ENCODE measurements around the gene STK17B.
"Not testable (repeated sequence)": the region's sequence is repeated elsewhere in the genome, so short reads cannot be mapped to it uniquely, and the experiment has no call there.

STK17B gene

DNA sequence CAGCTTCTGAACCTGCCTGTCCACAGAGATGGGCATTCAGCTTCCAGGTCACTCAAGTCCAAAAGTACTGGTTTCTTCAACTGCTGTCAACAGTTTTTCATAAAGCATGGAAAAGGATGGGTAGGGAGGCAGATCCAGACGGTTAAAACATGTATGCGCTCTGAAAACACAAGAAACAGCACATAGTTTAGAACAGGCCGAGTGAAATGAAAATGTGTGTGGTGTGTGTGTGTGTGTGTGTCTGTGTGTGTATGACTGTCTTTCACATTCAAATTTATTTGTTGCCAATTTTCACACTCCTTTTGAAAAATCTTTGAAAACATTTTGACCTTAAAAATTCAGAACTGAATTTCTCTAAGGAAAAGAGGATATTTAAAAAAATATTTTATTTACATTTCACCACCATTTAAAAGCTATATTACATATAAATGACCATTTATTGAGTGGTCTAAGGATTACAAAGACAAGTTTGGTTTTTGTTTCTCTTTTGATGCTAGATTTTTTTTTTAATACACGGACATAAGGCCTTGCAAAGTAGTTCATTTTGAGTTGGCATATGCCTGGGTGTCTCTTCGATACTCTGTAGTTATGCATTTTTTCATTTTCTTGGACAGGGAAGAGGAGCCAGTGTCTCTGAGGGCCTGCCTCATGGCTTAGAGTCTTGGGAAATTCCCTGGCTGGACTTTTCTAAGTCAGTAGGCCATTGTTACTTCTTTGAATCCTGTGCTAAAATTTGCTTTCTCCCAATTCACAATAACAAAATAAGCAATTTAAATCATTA is 30.0 kb upstream of the STK17B start:
- Histone ChIP-seq H3K9me3 (ENCODE audit: low read length) (no peaks in the 10 kb centered on the region), H3K4me3 (ENCODE audit: low read length) (no peak overlapping the region), H3K27me3 (ENCODE audit: insufficient read depth, low read length) (no peaks in the 10 kb centered on the region), H2AFZ (ENCODE audit: low read depth, low read length) (no peak overlapping the region), H3K4me1 (ENCODE audit: insufficient read depth, low read length) (no peaks in the 10 kb centered on the region), H3K36me3 (ENCODE audit: insufficient read depth, low read length) (peaks cover 4% of the 10 kb centered on the region)

DNA sequence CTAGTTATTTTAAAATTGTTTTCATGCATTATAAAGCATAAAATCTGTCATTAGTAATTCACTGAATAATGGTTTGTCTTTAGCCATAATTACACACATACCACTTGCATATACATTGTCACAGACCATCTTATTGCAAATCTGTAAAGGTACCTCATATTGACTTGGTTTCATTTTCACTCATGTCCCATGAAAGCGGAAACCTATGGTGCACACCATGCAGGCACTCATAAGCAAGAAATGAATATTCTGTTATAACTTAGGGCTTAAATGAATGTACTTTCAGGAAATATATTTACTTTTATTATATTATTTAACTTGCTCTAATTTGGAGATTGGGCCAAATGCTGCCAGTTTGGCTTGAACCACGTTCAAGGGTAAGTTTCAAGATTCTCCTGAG is 29.2 kb upstream of the STK17B start:
- Histone ChIP-seq H3K36me3 (ENCODE audit: insufficient read depth, low read length) (peaks cover 4% of the 10 kb centered on the region), H3K9me3 (ENCODE audit: low read length) (no peaks in the 10 kb centered on the region), H3K27me3 (ENCODE audit: insufficient read depth, low read length) (no peaks in the 10 kb centered on the region), H2AFZ (ENCODE audit: low read depth, low read length) (no peak overlapping the region), H3K4me1 (ENCODE audit: insufficient read depth, low read length) (no peaks in the 10 kb centered on the region), H3K4me3 (ENCODE audit: low read length) (no peak overlapping the region)

DNA sequence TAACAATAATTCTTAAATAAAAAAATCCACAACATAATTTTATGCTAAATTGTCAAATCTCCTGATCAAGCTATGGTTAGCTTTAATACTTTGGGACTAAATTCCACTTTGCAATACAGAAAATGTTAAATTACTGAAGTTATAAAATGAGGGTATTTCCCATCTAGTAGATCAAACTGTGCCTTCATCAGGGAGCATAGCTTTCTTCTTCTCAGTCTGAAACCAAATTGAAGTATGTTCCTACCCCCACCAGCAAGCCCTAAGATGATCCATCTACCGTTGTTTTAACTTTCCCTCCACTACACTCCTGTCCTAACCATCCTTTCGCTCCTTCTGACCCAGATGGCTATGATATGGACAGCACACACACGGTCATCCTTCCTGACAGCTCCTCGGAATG is 24.4 kb upstream of the STK17B start:
- Histone ChIP-seq H3K27me3 (ENCODE audit: insufficient read depth, low read length) (no peaks in the 10 kb centered on the region), H3K9me3 (ENCODE audit: low read length) (no peaks in the 10 kb centered on the region), H3K36me3 (ENCODE audit: insufficient read depth, low read length) (peaks cover under 1% of the 10 kb centered on the region), H3K4me3 (ENCODE audit: low read length) (no peak overlapping the region), H3K4me1 (ENCODE audit: insufficient read depth, low read length) (no peaks in the 10 kb centered on the region), H2AFZ (ENCODE audit: low read depth, low read length) (no peak overlapping the region)

DNA sequence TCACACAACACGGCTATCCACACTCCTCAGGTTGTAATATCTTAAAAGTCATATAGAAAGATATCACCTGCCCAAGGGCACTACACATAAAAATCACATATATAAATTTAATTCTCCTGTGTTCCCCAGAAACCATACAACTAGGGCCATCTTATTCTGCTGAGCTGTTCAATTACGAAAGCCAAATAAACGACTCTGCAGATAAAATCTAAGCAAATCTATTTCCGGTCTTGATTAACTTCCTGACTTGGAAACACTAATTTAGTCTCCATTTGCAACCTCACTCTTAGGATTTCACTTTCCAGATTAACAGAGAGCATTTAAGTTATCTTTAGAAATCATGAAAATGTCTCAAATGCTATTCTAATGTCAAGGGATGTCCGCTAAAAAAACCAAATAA is 23.9 kb upstream of the STK17B start:
- H3K4me3 ChIP-seq (ENCODE audit: low read length) = no peak overlapping the region
- no peaks in the 10 kb centered on the region for H3K9me3 ChIP-seq (ENCODE audit: low read length)
- H3K4me1 ChIP-seq (ENCODE audit: insufficient read depth, low read length) = no peaks in the 10 kb centered on the region
- no peaks in the 10 kb centered on the region for H3K27me3 ChIP-seq (ENCODE audit: insufficient read depth, low read length)
- no peaks in the 10 kb centered on the region for H3K36me3 ChIP-seq (ENCODE audit: insufficient read depth, low read length)
- no peak overlapping the region for H2AFZ ChIP-seq (ENCODE audit: low read depth, low read length)

DNA sequence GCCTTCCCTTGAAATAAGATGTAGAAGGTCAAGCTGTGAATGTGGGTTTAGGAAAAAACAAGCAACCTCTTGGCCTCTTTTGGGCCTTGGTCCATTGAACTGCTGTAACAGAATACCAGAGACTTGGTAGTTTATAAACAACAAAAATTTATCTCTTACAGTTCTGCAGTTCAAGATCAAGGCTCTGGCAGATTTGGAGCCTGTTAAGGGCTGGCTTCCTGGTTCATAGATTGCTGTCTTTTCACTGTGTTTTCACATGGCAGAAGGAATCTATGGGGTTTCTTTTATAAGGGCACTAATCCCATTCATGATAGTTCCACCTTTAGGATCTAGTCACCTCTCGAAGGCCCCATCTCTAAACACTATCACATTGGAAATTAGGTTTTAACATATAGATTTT is 20.2 kb upstream of the STK17B start:
- H3K4me1 ChIP-seq (ENCODE audit: insufficient read depth, low read length) = no peaks in the 10 kb centered on the region
- H3K27me3 ChIP-seq (ENCODE audit: insufficient read depth, low read length) = no peaks in the 10 kb centered on the region
- H3K9me3 ChIP-seq (ENCODE audit: low read length) = peaks cover 2% of the 10 kb centered on the region
- no peak overlapping the region for H3K4me3 ChIP-seq (ENCODE audit: low read length)
- H3K36me3 ChIP-seq (ENCODE audit: insufficient read depth, low read length) = no peaks in the 10 kb centered on the region
- no peak overlapping the region for H2AFZ ChIP-seq (ENCODE audit: low read depth, low read length)

DNA sequence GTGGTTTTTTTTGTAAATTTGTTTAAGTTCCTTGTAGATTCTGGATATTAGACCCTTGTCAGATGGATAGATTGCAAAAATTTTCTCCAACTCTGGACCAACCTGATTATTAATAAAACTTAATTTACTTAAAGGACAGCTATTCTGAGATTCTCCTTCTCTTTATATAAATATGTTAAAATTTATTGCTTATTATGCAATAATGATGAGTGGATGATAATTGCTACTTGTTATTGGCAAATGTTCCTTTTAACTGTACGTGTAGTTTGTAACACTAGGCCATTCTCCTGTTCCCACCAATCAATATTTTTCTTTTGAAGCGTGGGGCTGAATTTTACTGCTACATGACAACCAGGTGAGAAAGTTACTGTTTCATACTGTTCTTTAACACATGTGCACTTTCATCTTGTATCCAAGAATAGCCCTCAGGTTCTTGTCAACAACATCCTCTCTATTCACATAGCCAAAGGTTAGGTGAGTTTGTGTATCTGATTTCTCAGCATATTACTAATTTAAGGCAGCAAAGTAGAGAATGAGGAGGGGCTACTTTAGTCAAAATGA is 16.6 kb upstream of the STK17B start:
- H2AFZ ChIP-seq (ENCODE audit: low read depth, low read length) = no peak overlapping the region
- no peaks in the 10 kb centered on the region for H3K4me1 ChIP-seq (ENCODE audit: insufficient read depth, low read length)
- H3K27me3 ChIP-seq (ENCODE audit: insufficient read depth, low read length) = peaks cover 5% of the 10 kb centered on the region
- H3K9me3 ChIP-seq (ENCODE audit: low read length) = peaks cover 2% of the 10 kb centered on the region
- no peak overlapping the region for H3K4me3 ChIP-seq (ENCODE audit: low read length)
- no peaks in the 10 kb centered on the region for H3K36me3 ChIP-seq (ENCODE audit: insufficient read depth, low read length)

DNA sequence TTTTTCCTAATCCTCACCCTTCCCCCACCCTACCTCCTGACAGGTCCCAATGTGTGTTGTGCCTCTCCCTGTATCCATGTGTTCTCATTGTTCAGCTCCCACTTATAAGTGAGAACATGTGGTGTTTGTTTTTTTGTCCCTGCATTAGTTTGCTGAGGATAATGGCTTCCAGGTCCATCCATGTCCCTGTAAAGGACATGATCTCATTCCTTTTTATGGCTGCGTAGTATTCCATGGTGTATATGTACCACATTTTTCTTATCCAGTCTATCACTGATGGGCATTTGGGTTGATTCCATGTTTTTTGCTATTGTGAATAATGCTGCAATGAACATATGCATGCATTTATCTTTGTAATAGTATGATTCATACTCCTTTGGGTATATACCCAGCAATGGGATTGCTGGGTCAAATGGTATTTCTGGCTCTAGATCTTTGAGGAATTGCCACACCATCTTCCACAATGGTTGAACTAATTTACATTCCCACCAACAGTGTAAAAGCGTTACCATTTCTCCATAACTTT is 15.9 kb upstream of the STK17B start:
- not testable (repeated sequence) for H3K4me3 ChIP-seq (ENCODE audit: low read length)

DNA sequence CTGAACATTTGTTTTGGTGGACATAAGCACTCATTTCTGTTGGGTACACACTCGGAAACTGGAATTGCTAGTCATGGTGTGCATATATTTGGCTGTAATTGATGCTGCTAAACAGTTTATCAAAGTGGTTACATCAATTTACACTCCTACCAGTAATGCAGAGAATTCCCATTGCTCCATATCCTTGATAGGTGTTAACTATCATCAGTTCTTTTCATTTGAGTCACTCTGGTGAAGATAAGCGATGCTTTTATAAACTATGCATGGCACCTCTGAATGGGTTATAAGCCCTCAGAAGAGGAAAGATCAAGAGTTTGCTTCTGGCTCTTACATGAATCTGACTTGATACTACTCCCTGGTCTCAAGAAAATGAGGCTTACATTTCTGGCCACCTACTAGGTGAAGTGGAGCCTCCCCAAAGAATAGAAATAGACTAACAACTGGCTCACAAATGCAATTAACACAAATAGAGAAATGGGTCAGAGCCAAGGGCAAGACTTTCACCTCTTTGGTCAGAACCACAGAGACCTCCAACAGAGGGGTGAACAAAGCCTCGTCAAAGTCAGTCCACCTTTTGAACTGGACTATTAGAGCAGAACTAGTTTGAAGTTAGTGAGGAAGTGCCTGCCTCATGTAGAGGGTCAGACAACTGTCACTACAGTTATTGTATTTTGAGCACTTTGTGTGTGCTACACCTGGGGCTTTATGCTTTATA is 15.0 kb upstream of the STK17B start:
- no peaks in the 10 kb centered on the region for H3K36me3 ChIP-seq (ENCODE audit: insufficient read depth, low read length)
- no peak overlapping the region for H2AFZ ChIP-seq (ENCODE audit: low read depth, low read length)
- peaks cover 2% of the 10 kb centered on the region for H3K9me3 ChIP-seq (ENCODE audit: low read length)
- no peaks in the 10 kb centered on the region for H3K4me1 ChIP-seq (ENCODE audit: insufficient read depth, low read length)
- peaks cover 5% of the 10 kb centered on the region for H3K27me3 ChIP-seq (ENCODE audit: insufficient read depth, low read length)
- no peak overlapping the region for H3K4me3 ChIP-seq (ENCODE audit: low read length)

More for the DNA sequence above, 15.9 kb upstream of the STK17B start:
- not testable (repeated sequence) for H3K27me3 ChIP-seq (ENCODE audit: insufficient read depth, low read length); H3K9me3 ChIP-seq (ENCODE audit: low read length); H2AFZ ChIP-seq (ENCODE audit: low read depth, low read length); H3K36me3 ChIP-seq (ENCODE audit: insufficient read depth, low read length); H3K4me1 ChIP-seq (ENCODE audit: insufficient read depth, low read length)

DNA sequence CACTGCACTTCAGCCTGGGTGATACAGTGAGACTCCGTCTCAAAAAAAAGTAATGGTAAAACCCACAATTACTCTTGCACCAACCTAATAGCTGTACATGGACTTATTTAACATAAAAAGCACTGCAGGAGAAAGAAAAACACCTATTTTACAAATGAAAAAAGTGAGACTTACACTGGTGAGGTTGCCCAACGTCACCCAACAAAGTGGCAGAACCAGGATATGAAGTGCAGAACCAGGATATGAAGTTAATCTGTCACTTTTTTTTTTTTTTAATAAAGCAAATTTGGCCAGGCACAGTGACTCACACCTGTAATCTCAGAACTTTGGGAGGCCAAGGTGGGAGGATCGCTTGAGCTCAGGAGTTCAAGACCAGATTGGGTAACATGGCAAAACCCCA is 13.5 kb upstream of the STK17B start:
- Histone ChIP-seq H2AFZ (ENCODE audit: low read depth, low read length) (no peak overlapping the region), H3K27me3 (ENCODE audit: insufficient read depth, low read length) (peaks cover 5% of the 10 kb centered on the region), H3K36me3 (ENCODE audit: insufficient read depth, low read length) (no peaks in the 10 kb centered on the region), H3K9me3 (ENCODE audit: low read length) (peaks cover 2% of the 10 kb centered on the region), H3K4me3 (ENCODE audit: low read length) (no peak overlapping the region), H3K4me1 (ENCODE audit: insufficient read depth, low read length) (no peaks in the 10 kb centered on the region)

DNA sequence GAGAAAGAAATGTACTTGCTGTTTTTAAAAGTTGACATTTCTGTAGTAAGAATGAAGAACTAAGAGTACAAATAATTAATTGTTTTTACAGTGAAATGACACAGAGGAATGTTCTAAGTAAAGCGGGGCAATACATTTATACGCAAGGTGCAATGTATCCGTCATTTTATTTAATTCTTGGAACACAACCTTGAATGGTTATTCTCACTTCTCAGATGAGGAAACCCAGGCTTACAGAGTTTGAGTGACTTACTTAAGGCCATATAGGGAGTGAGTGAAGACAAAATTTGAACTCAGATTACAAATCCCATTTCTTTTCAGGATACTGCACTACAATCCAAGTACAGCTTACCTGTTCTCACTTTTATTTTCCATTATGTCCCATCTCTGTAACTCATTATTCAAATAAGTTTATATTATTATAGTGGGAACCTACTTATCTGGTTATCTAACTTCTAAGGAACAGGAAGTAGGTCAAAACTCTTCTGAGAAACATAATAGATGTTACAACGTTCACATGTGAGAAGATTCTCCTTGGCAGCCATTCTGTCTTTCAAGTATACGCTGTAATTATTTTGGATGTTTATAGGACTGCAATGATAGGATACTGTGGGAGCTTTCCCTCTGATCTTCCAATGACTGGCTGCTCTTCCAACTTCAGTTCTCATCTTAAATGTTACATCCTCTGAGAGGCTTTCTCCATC is 12.3 kb upstream of the STK17B start:
- Histone ChIP-seq H3K4me1 (ENCODE audit: insufficient read depth, low read length) (no peaks in the 10 kb centered on the region), H3K4me3 (ENCODE audit: low read length) (no peak overlapping the region), H3K9me3 (ENCODE audit: low read length) (peaks cover 2% of the 10 kb centered on the region), H2AFZ (ENCODE audit: low read depth, low read length) (no peak overlapping the region), H3K36me3 (ENCODE audit: insufficient read depth, low read length) (no peaks in the 10 kb centered on the region), H3K27me3 (ENCODE audit: insufficient read depth, low read length) (peaks cover 5% of the 10 kb centered on the region)

DNA sequence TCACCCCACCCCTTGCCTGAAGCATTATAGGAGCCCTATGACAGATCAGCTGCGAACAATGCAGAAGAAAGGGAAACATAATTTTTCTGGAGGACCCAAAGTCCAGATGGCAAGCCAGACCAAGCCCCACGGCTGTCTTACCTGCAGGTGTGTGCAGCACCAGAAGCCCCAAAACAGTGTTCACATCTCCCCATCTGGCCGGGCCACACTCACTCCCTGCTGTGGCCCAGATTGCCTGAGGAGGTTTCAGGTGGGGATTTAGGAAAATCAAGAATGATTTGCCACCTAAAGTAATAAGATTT is 11.7 kb upstream of the STK17B start:
- Histone ChIP-seq H3K4me1 (ENCODE audit: insufficient read depth, low read length) (no peaks in the 10 kb centered on the region), H2AFZ (ENCODE audit: low read depth, low read length) (no peak overlapping the region), H3K27me3 (ENCODE audit: insufficient read depth, low read length) (peaks cover 5% of the 10 kb centered on the region), H3K4me3 (ENCODE audit: low read length) (no peak overlapping the region), H3K9me3 (ENCODE audit: low read length) (peaks cover 2% of the 10 kb centered on the region), H3K36me3 (ENCODE audit: insufficient read depth, low read length) (no peaks in the 10 kb centered on the region)

DNA sequence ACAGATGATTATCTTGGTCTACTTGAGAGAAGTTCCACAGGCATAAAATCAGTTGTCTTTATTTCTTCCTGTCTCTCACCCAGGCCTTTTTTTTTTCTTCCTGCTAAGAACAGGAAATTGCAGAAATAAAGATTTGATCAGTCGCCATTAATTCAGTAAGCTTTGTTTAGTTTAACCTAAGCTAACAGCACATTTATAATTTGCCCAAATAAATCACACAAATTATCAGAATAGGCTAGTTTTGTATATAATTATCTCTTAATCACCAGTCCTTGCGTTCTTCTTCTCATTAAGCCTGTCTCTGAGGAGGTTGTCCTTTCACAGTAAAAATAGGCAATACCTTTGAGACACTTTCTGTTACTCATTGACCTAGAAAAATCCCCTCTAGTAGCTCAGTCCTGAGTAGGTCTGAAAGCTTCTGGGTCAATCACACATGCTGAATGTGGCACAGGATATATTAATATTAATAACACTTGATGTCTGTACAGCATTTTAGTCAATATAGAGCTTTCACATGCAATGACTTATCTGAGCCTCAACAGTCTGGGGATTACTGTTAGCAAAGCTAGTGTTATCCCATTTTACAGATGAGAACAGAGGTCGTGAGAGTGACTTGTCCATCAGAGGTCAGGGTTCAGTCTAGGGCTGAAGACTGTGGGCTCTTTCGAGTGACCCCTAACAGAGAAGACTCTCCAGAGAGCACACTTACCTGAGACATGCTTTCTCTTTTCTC is 11.2 kb upstream of the STK17B start:
- H2AFZ ChIP-seq (ENCODE audit: low read depth, low read length) = no peak overlapping the region
- peaks cover 2% of the 10 kb centered on the region for H3K9me3 ChIP-seq (ENCODE audit: low read length)
- no peak overlapping the region for H3K4me3 ChIP-seq (ENCODE audit: low read length)
- H3K4me1 ChIP-seq (ENCODE audit: insufficient read depth, low read length) = no peaks in the 10 kb centered on the region
- H3K36me3 ChIP-seq (ENCODE audit: insufficient read depth, low read length) = no peaks in the 10 kb centered on the region
- peaks cover 5% of the 10 kb centered on the region for H3K27me3 ChIP-seq (ENCODE audit: insufficient read depth, low read length)
